PC-3 (cell line): ENCODE measurements around the gene PIP5K1C. TPM values are rescaled to one million over a fixed set of nuclear protein-coding genes. Genes with fewer than 3 reads are reported as not detected.

Experiments used
- ATAC-seq: fragments of 200-7000 bp; cut with Tn5 transposase; 2 replicates; pipeline ENCODE4 v1.9.1; 2020; ENCODE audit warnings: mild to moderate bottlenecking, moderate library complexity
- BruUV-seq: library from RNA; stranded (reverse); fragments of 400-500 nt; replicated peaks from 2 replicates; lab custom pipeline; 2021; lab: Mats Ljungman, UMichigan
- CTCF ChIA-PET: fragments of 300-600 bp; sonication (Branson Sonifier 250); formaldehyde crosslinking; loops from one replicate; lab custom pipeline; 2022; ENCODE audit warnings: antibody characterized with exemption; lab: Charles Lee
- POLR2A ChIA-PET: fragments of 300-600 bp; sonication (Branson Sonifier 250); formaldehyde crosslinking; loops from one replicate; lab custom pipeline; 2022; ENCODE audit warnings: antibody characterized with exemption; ENCODE audit not compliant: unreplicated experiment; lab: Charles Lee
- DNase-seq: peaks from one replicate; pipeline ENCODE4 v3.0.0-alpha.2; 2015
- H2AFZ ChIP-seq: fragments of 300-600 bp; sonication (generic); 2 replicates; pipeline ENCODE4 v1.6.0; 2016; ENCODE audit warnings: antibody characterized with exemption, low read length
- H3F3A ChIP-seq: fragments of 300-600 bp; sonication (generic); one replicate; pipeline ENCODE4 v1.6.0; 2017; ENCODE audit warnings: antibody characterized with exemption, low read length, control low read depth, mild to moderate bottlenecking; ENCODE audit not compliant: unreplicated experiment
- H3K27ac ChIP-seq: fragments of 300-600 bp; sonication (generic); 2 replicates; pipeline ENCODE4 v1.5.1; 2016; ENCODE audit warnings: mild to moderate bottlenecking, low read length
- H3K27me3 ChIP-seq: fragments of 300-600 bp; sonication (generic); 2 replicates; pipeline ENCODE4 v1.6.1; 2016; ENCODE audit warnings: low read length, mixed read lengths
- H3K36me3 ChIP-seq: fragments of 300-600 bp; sonication (generic); 2 replicates; pipeline ENCODE4 v1.6.1; 2016; ENCODE audit warnings: low read depth, mixed run types, low read length, mixed read lengths
- H3K4me1 ChIP-seq: fragments of 300-600 bp; sonication (generic); 2 replicates; pipeline ENCODE4 v1.5.1; 2016; ENCODE audit warnings: low read length; ENCODE audit not compliant: insufficient read depth
- H3K4me2 ChIP-seq: fragments of 300-600 bp; sonication (generic); 2 replicates; pipeline ENCODE4 v1.6.0; 2016; ENCODE audit warnings: low read length
- H3K4me3 ChIP-seq: fragments of 300-600 bp; sonication (generic); 2 replicates; pipeline ENCODE4 v1.5.1; 2016; ENCODE audit warnings: mild to moderate bottlenecking, low read length, mixed read lengths
- H3K79me2 ChIP-seq: fragments of 300-600 bp; sonication (generic); 2 replicates; pipeline ENCODE4 v1.6.1; 2017; ENCODE audit warnings: low read length, mixed read lengths
- H3K9ac ChIP-seq: fragments of 300-600 bp; sonication (generic); 2 replicates; pipeline ENCODE4 v1.6.0; 2016; ENCODE audit warnings: mild to moderate bottlenecking, low read length
- H3K9me2 ChIP-seq: fragments of 300-600 bp; sonication (generic); replicated peaks from 2 replicates; pipeline ENCODE4 v1.6.1; 2016; ENCODE audit warnings: mixed run types, low read length, mixed read lengths
- H3K9me3 ChIP-seq: fragments of 300-600 bp; sonication (generic); 2 replicates; pipeline ENCODE4 v1.6.1; 2016; ENCODE audit warnings: low read length, mixed read lengths
- H4K20me1 ChIP-seq: fragments of 300-600 bp; sonication (generic); 2 replicates; pipeline ENCODE4 v1.6.1; 2016; ENCODE audit warnings: low read length, mixed read lengths
- CTCF ChIP-seq: fragments of 300-600 bp; sonication (generic); conservative IDR thresholded peaks from 2 replicates; pipeline ENCODE4 v1.5.1; 2017; ENCODE audit warnings: antibody characterized with exemption, low read depth, mild to moderate bottlenecking, low read length
- EZH2 ChIP-seq: fragments of 300-600 bp; sonication (generic); IDR thresholded peaks from one replicate; pipeline ENCODE4 v1.6.1; 2017; ENCODE audit warnings: antibody characterized with exemption, mild to moderate bottlenecking, low read length; ENCODE audit not compliant: unreplicated experiment
- EZH2phosphoT487 ChIP-seq: fragments of 300-600 bp; sonication (generic); IDR thresholded peaks from 2 replicates; pipeline ENCODE4 v1.6.1; 2018; ENCODE audit warnings: mild to moderate bottlenecking, antibody characterized with exemption, low read length, borderline replicate concordance
- intact Hi-C: fragments of 100-400 bp; cut with micrococcal nuclease; formaldehyde crosslinking; loops from 2 replicates; pipeline ENCODE4 v1.9.0; 2023
- total RNA-seq: library from RNA; depleted of rRNA; stranded (reverse); fragments of >200 nt; gene quantifications from 2 replicates; pipeline ENCODE4 v1.2.3, GENCODE V29; 2014

Gene PIP5K1C
- total RNA-seq, 1 experiment from 2014 or later: 16.1 TPM

- POLR2A ChIA-PET: no interaction called here
- TF ChIP-seq EZH2phosphoT487 (no peak), CTCF (no peak), EZH2 (no peak)
Observed at GRCh38 chr19:3690551-3691371, 9.5 kb downstream of the PIP5K1C start.

GRCh38 chr19:3687774-3688706, 12.2 kb downstream of the PIP5K1C start:
- no peak for TF ChIP-seq CTCF
- no peak for TF ChIP-seq EZH2phosphoT487
- TF ChIP-seq EZH2: no peak
- Histone ChIP-seq H2AFZ (no peak overlapping the region), H4K20me1 (no peaks in the 10 kb centered on the region), H3K4me1 (no peaks in the 10 kb centered on the region), H3K4me2 (no peak overlapping the region), H3K9ac (no peak overlapping the region), H3K27ac (no peak overlapping the region), H3K79me2 (peaks cover 15% of the 10 kb centered on the region; the same call in 1 of the 2 replicates), H3K4me3 (no peak overlapping the region), H3F3A (no peaks in the 10 kb centered on the region), H3K9me3 (no peaks in the 10 kb centered on the region), H3K27me3 (no peaks in the 10 kb centered on the region), H3K9me2 (no peaks in the 10 kb centered on the region), H3K36me3 (peaks cover 11% of the 10 kb centered on the region)
- ChIA-PET CTCF (no interaction called here), POLR2A (no interaction called here)
- DNase-seq (no peak), ATAC-seq (no peak)
- no TSS peak for BruUV-seq
- intact Hi-C loops: no loop called here

More at GRCh38 chr19:3690551-3691371, 9.5 kb downstream of the PIP5K1C start:
- no peak overlapping the region for H3K4me3 ChIP-seq
- intact Hi-C loops: no loop called here
- no peaks in the 10 kb centered on the region for H3K9me3 ChIP-seq
- H3K9ac ChIP-seq: no peak overlapping the region
- no peak overlapping the region for H3K27ac ChIP-seq
- DNase-seq (no peak), ATAC-seq (no peak)
- no peaks in the 10 kb centered on the region for H4K20me1 ChIP-seq
- H3F3A ChIP-seq: no peaks in the 10 kb centered on the region
- H2AFZ ChIP-seq: no peak overlapping the region
- BruUV-seq: no TSS peak
- H3K79me2 ChIP-seq: peaks cover 23% of the 10 kb centered on the region; the same call in 1 of the 2 replicates
- CTCF ChIA-PET: no interaction called here
- H3K36me3 ChIP-seq: no peaks in the 10 kb centered on the region
- H3K4me2 ChIP-seq: no peak overlapping the region
- no peaks in the 10 kb centered on the region for H3K4me1 ChIP-seq
- H3K27me3 ChIP-seq: no peaks in the 10 kb centered on the region
- no peaks in the 10 kb centered on the region for H3K9me2 ChIP-seq
